GM21786 (cell line): ENCODE measurements around the gene SETD5.

Source experiments
- ATAC-seq: cut with Tn5 transposase; IDR thresholded peaks from one replicate; pipeline ENCODE4 v1.9.1; 2021; ENCODE audit not compliant: unreplicated experiment

The SETD5 gene

GRCh38 chr3:9503283-9503682 lies 105.9 kb downstream of the SETD5 start:
- no peak for ATAC-seq

GRCh38 chr3:9507586-9508578 lies 110.5 kb downstream of the SETD5 start:
- no peak for ATAC-seq

GRCh38 chr3:9508781-9509180 lies 111.4 kb downstream of the SETD5 start:
- no peak for ATAC-seq

- no peak for ATAC-seq
These were observed 115.1 kb downstream of the SETD5 start for GRCh38 chr3:9512456-9513045.

GRCh38 chr3:9514306-9514705 lies 116.9 kb downstream of the SETD5 start:
- ATAC-seq, result no peak

- no peak for ATAC-seq
These were observed 117.5 kb downstream of the SETD5 start for GRCh38 chr3:9514956-9515355.

GRCh38 chr3:9525078-9525477 lies 127.7 kb downstream of the SETD5 start:
- no peak for ATAC-seq
